Mucosa of rectum (tissue), 2 donors: ENCODE data around the gene LPIN1.
"Not testable (repeated sequence)": the region's sequence is repeated elsewhere in the genome, so short reads cannot be mapped to it uniquely, and the experiment has no call there.

Source experiments
- H3K27ac ChIP-seq, 2 donors: one replicate each; pipeline ENCODE4 v1.7.0; 2013; ENCODE audit warnings: inconsistent platforms in 2 of 2, low read depth in 2 of 2, low read length in 2 of 2
- H3K27me3 ChIP-seq, 2 donors: one replicate each; pipeline ENCODE4 v1.7.0; 2013; ENCODE audit warnings: low read length in 2 of 2; ENCODE audit not compliant: control insufficient read depth in 2 of 2, insufficient read depth in 2 of 2
- H3K36me3 ChIP-seq, 2 donors: one replicate each; pipeline ENCODE4 v1.7.0; 2013; ENCODE audit warnings: low read length in 2 of 2; ENCODE audit not compliant: control insufficient read depth in 2 of 2, insufficient read depth in 2 of 2
- H3K4me1 ChIP-seq, 2 donors: one replicate each; pipeline ENCODE4 v1.7.0; 2013; ENCODE audit warnings: low read length in 2 of 2, mild to moderate bottlenecking in 1 of 2; ENCODE audit not compliant: control insufficient read depth in 2 of 2, insufficient read depth in 2 of 2
- H3K4me3 ChIP-seq, 2 donors: one replicate each; pipeline ENCODE4 v1.7.0; 2013; ENCODE audit warnings: low read length in 2 of 2
- H3K9ac ChIP-seq, 2 donors: one replicate each; pipeline ENCODE4 v1.7.0; 2013; ENCODE audit warnings: low read length in 2 of 2, low read depth in 1 of 2, mild to moderate bottlenecking in 1 of 2
- H3K9me3 ChIP-seq, 2 donors: one replicate each; pipeline ENCODE4 v1.7.0; 2013; ENCODE audit warnings: low read length in 2 of 2; ENCODE audit not compliant: control insufficient read depth in 2 of 2
- donor health status: healthy.
- donor health status: Normal muscosa, but diverticular disease.

The LPIN1 gene

GRCh38 chr2:11729362-11730212 lies 16.8 kb upstream of the LPIN1 start:
- Histone ChIP-seq H3K4me3 (no peak overlapping the region), H3K9me3 (no peaks in the 10 kb centered on the region), H3K9ac (no peak overlapping the region), H3K27me3 (peaks cover 0 to 6% of the 10 kb centered on the region in 2 donors), H3K4me1 (peaks cover 0 to 2% of the 10 kb centered on the region in 2 donors), H3K36me3 (no peaks in the 10 kb centered on the region), H3K27ac (no peak overlapping the region)

GRCh38 chr2:11731214-11731984 lies 15.0 kb upstream of the LPIN1 start:
- not testable (repeated sequence) for H3K9ac ChIP-seq, H3K9me3 ChIP-seq, H3K27ac ChIP-seq, H3K36me3 ChIP-seq, H3K4me3 ChIP-seq, H3K4me1 ChIP-seq, H3K27me3 ChIP-seq

- no peak overlapping the region for H3K9ac ChIP-seq
- peaks cover 0 to 2% of the 10 kb centered on the region in 2 donors for H3K4me1 ChIP-seq
- no peak overlapping the region for H3K4me3 ChIP-seq
- no peaks in the 10 kb centered on the region for H3K9me3 ChIP-seq
- H3K36me3 ChIP-seq, result no peaks in the 10 kb centered on the region
- H3K27ac ChIP-seq, result no peak overlapping the region
- H3K27me3 ChIP-seq, result peaks cover 0 to 4% of the 10 kb centered on the region in 2 donors
Observed at GRCh38 chr2:11732587-11732986, 13.8 kb upstream of the LPIN1 start.

- not testable (repeated sequence) for H3K27me3 ChIP-seq, H3K9me3 ChIP-seq, H3K4me1 ChIP-seq, H3K36me3 ChIP-seq, H3K4me3 ChIP-seq, H3K27ac ChIP-seq, H3K9ac ChIP-seq
Observed at GRCh38 chr2:11737852-11738251, 8.6 kb upstream of the LPIN1 start.

- Histone ChIP-seq H3K27me3 (peaks cover 0 to 1% of the 10 kb centered on the region in 2 donors), H3K4me1 (peaks cover 0 to 2% of the 10 kb centered on the region in 2 donors), H3K9me3 (no peaks in the 10 kb centered on the region), H3K4me3 (no peak overlapping the region), H3K27ac (no peak overlapping the region), H3K36me3 (no peaks in the 10 kb centered on the region), H3K9ac (no peak overlapping the region)
Observed at GRCh38 chr2:11738589-11739436, 7.6 kb upstream of the LPIN1 start.

- Histone ChIP-seq H3K27me3 (no peaks in the 10 kb centered on the region), H3K9ac (no peak overlapping the region), H3K36me3 (no peaks in the 10 kb centered on the region), H3K27ac (no peak overlapping the region), H3K4me3 (no peak overlapping the region), H3K4me1 (peaks cover 5% of the 10 kb centered on the region in 2 donors), H3K9me3 (no peaks in the 10 kb centered on the region)
Observed at GRCh38 chr2:11740723-11741122, 5.7 kb upstream of the LPIN1 start.

- H3K27ac ChIP-seq, result no peak overlapping the region
- H3K4me3 ChIP-seq, result no peak overlapping the region
- no peak overlapping the region for H3K9ac ChIP-seq
- H3K9me3 ChIP-seq, result no peaks in the 10 kb centered on the region
- no peaks in the 10 kb centered on the region for H3K27me3 ChIP-seq
- peaks cover 14 to 16% of the 10 kb centered on the region in 2 donors for H3K4me1 ChIP-seq
- H3K36me3 ChIP-seq, result no peaks in the 10 kb centered on the region
Observed at GRCh38 chr2:11742317-11742701, 4.1 kb upstream of the LPIN1 start.

- Histone ChIP-seq H3K4me1 (peaks cover 19 to 21% of the 10 kb centered on the region in 2 donors), H3K9me3 (no peaks in the 10 kb centered on the region), H3K27me3 (no peaks in the 10 kb centered on the region), H3K27ac (no peak overlapping the region), H3K4me3 (no peak overlapping the region), H3K36me3 (no peaks in the 10 kb centered on the region), H3K9ac (peak overlapping the region in 1 of 2 donors; percentile 10)
Observed at GRCh38 chr2:11742702-11743357, 3.6 kb upstream of the LPIN1 start.

- H3K9ac ChIP-seq, result peak overlapping the region in 1 of 2 donors; percentile 10
- no peaks in the 10 kb centered on the region for H3K27me3 ChIP-seq
- peak overlapping the region in 1 of 2 donors; percentile 56 for H3K27ac ChIP-seq
- H3K36me3 ChIP-seq, result no peaks in the 10 kb centered on the region
- peaks cover 22 to 25% of the 10 kb centered on the region in 2 donors for H3K4me1 ChIP-seq
- no peak overlapping the region for H3K4me3 ChIP-seq
- no peaks in the 10 kb centered on the region for H3K9me3 ChIP-seq
Observed at GRCh38 chr2:11743366-11743765, 3.1 kb upstream of the LPIN1 start.
